DMS79 (cell line): ENCODE measurements around the gene CFHR4.
"Not testable (repeated sequence)": the region's sequence is repeated elsewhere in the genome, so short reads cannot be mapped to it uniquely, and the experiment has no call there.

Experiments
- DNase-seq: peaks from one replicate; lab custom pipeline; 2025; lab: John Stamatoyannopoulos, UW

Gene CFHR4

DNA sequence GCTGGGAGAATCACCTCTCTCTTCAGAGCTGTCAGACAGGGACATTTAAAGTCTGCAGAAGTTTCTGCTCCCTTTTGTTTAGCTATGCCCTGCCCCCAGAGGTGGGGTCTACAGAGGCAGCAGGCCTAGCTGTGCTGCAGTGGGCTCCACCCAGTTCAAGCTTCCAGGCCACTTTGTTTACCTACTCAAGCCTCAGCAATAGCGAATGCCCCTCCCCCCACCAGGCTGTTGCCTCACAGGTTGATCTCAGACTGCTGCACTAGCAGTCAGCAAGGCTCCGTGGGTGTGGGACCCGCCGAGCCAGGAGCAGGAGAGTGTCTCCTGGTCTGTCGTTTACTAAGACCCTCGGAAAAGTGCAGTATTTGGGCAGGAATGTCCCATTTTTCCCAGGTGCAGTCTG is 53.6 kb downstream of the CFHR4 start:
- DNase-seq: not testable (repeated sequence)

DNA sequence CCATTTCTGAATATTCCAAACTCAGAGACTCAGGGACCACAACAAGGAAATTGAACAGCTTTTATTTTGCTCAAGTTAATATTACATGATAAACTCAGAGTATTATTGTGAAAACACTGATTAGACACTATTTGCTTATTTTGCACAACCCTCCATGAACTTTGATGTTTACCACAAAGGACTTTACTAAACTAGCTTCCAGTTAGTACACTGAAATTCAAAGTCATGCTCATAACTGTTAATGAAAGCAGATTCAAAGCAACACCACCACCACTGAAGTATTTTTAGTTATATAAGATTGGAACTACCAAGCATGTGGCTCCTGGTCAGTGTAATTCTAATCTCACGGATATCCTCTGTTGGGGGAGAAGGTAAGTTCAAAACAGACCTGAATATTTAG is 55.7 kb downstream of the CFHR4 start, which contains the start of gene CFHR2:
TSS of gene CFHR2 (plus strand) at position 171 of the 400 bp plus-strand sequence. CDS start at position 314, 143 bp downstream.
- DNase-seq: not testable (repeated sequence)

DNA sequence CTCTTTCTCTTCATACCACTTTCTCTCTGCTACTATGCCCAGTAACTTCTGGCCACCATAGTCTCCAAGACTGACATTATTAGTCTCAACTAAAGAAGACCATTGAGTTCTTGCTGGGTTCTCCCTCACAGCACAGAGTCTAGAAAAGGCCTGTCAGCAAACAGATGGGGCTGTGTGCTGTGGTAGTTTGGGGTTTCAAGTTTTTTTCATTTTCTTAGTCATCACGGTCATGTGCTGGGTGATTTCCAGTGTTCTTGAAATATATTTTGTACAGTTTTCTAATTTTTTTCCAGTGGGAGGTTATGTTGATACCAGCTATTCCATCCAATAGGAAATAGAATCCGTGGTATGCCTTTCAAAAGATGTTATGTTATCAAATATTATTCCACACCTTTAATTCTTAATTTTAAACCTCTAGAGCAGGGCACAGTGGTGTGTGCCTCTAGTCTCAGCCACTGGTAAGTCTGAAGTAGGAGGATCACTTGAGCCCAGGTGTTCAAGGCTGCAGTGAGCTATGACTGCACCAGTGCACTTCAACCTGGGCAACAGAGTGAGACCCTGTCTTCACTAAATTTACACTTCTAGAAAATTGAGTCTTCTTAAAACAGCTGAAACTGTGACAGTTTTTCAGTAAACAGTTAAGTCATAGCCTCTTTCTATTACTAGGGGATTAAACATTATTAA is 64.0 kb downstream of the CFHR4 start:
- no peak for DNase-seq

DNA sequence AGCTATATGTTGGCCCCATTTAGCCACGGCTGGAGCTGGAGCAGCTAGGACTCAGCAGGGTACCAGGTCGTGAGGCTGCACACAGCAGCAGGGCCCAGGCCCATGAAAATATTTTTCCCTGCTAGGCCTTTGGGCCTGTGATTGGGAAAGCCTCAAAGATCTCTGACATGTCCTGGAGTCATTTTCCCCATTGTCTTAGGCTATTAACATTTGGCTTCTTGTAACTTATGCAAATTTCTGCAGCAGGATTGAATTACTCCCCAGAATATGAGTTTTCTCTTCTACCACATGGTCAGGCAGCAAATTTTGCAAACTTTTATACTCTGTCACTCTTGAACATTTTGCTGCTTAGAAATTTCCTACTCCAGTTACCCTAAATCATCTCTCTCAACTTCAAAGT is 66.9 kb downstream of the CFHR4 start:
- DNase-seq: no peak

DNA sequence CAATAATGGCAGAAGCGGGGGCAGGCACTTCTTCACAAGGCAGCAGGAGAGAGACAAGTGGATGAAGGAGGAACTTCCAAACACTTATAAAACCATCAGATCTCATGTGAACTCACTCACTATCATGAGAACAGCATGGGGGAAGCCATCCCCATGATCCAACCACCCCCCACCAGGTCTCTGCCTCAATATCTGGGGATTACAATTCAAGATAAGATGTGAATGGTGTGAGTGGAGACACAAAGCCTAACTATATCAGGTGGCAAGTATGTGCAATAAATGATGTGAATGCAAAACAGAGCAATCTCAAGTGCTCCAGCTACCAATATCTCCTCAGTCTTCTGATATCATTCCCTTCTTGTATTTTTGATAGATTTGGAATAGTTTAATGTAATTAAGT is 68.1 kb downstream of the CFHR4 start:
- DNase-seq: no peak

DNA sequence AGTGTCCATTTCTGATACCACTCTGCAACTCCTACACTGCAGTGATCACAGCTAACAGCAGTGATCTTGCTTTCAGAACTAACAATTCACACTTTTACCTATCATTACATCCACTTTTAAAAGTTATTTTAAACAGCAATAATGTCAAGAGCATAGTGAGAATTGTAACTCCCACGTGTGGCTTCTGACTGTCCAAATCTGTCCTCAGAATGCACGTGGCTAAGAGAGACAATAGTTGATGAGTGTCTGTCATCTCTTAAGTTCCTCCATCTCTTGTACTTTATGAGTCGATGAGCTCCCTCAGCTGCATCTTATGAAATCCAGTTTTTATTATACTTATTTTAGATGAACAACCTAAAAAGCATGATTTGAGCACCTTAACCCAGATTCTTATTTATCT is 73.0 kb downstream of the CFHR4 start:
- DNase-seq: no peak
